HL-60/S4 (cell line): Measurements from ENCODE around the gene MMS22L.

Experiments
- in situ Hi-C: fragments of 300-500 bp; cut with MboI; formaldehyde crosslinking; loops from 2 replicates; pipeline ENCODE4 v1.14.3; 2022; ENCODE audit warnings: low sequenced_read_pairs

The MMS22L gene

GRCh38 chr6:97097068-97098047 is 185.7 kb downstream of the MMS22L start:
- in situ Hi-C loops = no loop called here

DNA sequence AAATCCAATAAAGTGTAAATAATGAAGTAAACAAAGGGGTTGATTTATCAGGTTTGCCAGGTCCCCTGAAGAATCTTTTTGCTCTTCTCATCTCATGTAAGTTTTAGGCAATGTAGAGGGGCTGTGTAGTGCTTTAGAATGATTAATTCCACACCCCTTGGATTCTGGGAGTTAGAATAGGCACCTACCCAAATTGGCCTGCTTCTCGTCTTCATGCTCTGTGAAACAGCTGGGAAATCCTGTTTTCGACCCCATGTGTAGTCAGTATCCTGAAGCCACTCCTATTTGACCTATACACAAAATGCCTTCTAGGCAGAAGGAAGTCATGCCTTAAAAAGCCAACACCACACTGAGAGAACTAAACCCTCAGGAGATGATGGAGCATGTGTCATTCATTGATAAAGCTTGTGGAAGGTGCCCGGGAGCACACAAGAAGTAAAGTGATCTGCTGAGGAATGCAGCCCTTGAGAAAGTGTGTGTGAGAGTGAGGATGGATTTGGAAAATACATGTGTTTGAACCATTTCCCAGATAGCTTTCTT is 187.6 kb downstream of the MMS22L start:
- in situ Hi-C loops = no loop called here

DNA sequence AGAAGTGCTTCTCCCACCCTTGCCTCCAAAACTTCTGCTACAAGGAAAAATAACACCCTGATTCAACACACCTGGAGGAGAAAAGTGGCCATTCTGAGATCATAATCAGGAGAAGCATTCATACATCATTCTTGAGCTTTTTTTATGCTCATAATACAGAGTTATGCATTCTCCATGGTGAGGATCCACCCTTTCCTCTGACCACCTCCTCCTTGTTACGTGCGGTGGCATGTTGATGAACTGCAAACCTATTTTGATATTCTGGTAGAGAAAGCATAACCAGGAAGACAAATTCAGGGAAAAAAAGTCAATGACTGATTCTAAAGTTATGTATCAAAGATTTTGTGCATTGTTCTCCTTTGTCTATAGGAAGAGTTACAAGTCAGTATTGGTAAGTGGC is 188.6 kb downstream of the MMS22L start:
- in situ Hi-C loops = no loop called here

GRCh38 chr6:97092673-97093305 is 190.2 kb downstream of the MMS22L start:
- in situ Hi-C loops = no loop called here
